Stimulated activated CD4-positive, alpha-beta T cell treated with anti-CD3 and anti-CD28 coated beads, TNF-alpha, amount 100 ng/mL, for 48 hours (primary cell): ENCODE data around the gene LHCGR.
"Not testable (repeated sequence)": the region's sequence is repeated elsewhere in the genome, so short reads cannot be mapped to it uniquely, and the experiment has no call there.

ENCODE experiments used
- DNase-seq, 3 donors: peaks; one replicate each; pipeline ENCODE4 v3.0.0-alpha.2; 2020; ENCODE audit warnings: low read depth in 3 of 3

Gene LHCGR

GRCh38 chr2:48739236-48739635, 16.3 kb downstream of the LHCGR start:
- DNase-seq, result not testable (repeated sequence)

DNA sequence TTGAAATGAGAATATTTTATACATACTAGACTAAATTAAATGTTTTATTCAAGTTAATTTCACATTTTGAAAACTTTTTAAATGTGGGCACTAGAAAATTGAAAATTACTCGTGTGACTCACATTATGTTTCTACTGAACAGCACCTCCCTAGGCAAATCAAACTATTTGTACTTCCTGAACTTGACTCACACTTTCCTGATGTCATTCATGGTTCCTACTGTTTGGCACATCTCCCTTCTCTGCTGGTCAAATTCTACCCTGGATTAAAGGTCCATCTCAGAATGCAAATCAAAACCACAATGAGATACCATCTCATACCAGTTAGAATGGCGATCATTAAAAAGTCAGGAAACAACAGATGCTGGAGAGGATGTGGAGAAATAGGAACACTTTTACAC, 16.7 kb downstream of the LHCGR start:
- no peak for DNase-seq

DNA sequence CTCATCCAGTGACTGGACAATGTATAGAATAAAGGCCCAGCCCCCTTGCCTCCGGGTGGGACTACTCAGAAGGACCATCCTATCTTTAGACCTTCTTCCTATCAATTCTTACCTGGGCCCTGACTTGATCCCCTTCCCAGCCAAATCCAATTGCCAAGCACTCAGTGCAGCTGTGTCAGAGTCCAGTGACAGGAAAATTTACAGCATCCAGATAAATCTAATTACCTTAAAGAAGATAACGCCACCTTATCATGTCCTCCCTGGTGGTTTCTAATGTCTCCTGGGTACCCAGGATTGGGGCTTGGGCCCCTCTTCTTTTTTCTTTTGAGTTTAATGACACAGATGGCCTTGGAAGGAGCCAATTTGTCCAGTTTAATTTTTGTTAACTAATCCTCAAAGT, 19.3 kb downstream of the LHCGR start:
- no peak for DNase-seq

DNA sequence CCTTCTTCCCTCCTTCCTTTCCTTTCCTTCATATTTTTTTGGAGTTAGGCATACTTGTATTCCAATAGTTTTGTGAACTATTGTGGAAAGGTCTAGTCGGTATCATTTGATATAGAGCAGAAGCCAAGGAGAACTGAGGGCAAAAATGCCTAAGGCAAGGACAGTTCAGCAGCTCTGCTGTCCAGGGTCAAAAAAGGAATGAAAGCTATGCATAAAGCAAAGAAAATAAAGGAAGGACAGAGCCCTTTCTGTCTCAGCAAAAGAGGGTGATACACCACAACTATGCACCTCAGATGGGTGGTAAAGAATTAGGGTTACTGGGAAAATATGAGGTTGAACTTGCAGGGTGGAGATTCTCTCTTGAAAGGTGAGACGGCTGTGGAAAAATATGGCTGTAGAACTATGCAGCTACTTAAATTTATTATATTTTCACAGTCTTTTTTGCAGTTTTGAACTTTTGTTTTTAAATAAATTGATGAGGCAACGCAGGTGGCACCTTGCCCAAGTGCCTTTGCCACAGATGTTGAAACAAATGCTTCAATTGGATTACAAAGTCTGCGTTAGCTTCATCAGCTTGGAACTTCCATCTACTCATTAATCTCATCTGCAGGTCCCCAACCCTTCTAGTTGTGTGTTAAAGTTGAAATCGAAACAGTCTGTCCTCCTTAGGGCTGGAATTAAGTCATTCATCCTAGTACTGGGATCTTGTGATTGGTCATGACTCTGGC, 20.8 kb downstream of the LHCGR start:
- DNase-seq, result no peak

DNA sequence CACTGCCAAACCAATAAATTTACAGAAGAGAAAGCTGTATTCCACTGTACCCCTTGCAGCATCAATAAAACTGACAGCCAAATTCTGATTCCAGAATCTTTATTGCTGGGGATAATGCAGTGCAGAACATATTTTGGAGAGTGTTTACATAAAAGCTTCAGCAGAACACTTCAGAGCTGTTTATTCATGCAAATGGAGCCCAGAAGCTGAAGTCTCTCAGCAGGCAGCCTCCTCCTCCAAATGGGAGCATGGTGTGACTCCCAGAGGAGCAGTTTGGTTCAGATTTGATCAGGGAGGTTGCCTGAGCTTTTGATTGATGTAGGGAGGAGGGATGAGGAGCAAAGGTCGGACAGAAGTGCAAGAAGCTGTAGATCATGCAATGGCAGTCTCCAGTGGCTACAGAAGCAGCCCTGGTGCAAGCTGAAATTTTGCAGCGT, 22.4 kb downstream of the LHCGR start:
- DNase-seq, result no peak

DNA sequence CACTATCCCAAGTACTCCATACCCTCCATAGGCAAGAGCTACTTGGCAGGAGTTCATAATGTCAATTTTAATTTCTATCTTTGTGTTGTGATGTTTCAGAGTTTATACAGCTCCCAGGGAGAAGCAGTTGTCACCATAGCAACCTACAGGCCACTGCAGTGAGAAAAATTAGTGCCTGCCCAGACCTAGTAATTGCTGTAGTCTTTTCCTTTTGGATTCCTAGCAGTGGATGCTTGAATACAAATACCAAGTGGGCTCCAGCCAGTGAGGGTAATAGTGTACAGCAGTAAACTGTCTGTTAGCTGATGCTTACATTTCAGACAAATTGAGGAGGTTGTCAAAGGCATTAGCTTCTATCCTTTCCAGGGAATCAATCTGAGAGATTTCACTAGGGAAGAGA, 26.7 kb downstream of the LHCGR start:
- no peak for DNase-seq

GRCh38 chr2:48728295-48728694, 27.2 kb downstream of the LHCGR start:
- no peak for DNase-seq

GRCh38 chr2:48727560-48727959, 28.0 kb downstream of the LHCGR start:
- no peak for DNase-seq

GRCh38 chr2:48725696-48726494, 29.6 kb downstream of the LHCGR start:
- DNase-seq, result no peak

DNA sequence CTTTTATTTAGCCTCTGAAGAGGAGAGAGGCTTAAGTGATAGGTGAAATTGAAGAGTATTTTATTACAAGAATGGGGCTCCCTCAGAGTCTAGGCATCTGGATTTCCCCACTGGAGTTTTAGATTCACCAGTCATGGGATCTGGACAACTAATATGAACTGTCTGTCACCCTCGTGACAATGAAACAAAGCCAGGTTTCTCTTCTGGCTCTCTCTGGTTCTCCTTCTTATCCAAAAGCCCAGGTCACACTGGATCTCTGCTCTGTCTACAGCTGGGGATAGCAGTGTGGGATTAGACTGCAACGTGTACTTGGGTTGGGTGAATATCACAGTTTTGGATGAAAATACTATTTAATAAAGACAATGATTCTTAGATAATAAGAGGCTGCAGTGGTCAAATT, 31.2 kb downstream of the LHCGR start:
- DNase-seq, result no peak

DNA sequence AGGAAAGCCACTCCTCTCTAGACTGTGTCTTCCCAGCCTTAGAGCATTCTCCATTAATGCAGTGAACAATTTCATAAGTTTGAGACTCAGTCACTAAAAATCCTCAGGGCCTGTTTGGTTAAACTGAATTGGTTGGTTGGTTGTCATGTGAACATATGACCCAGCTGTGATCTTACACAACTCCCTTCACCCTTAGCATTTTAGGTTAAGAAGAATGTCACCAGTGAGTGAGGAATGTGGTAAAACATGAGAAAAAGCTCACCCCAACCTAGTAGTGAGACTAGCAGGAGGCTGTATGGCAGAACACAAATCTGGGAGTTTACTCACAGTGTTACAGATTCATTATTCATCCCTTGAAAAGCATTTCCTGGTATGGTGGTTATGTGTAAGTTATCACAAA, 32.4 kb downstream of the LHCGR start:
- no peak for DNase-seq

DNA sequence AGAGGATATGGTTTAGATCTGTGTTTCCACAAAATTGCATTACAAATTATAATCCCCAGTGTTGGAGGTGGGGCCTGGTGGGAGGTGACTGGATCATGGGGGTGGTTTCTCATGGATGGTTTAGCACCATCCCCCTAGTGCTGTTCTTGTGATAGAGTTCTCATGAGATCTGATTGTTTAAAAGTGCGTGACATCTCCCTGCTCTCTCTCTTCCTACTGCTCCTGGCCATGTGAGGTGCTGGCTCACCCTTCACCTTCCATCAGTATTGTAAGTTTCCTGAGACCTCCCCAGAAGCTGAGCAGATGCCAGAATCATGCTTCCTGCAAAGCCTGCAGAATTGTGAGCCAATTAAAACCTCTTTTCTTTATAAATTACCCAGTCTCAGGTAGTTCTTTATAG, 33.1 kb downstream of the LHCGR start:
- no peak for DNase-seq

DNA sequence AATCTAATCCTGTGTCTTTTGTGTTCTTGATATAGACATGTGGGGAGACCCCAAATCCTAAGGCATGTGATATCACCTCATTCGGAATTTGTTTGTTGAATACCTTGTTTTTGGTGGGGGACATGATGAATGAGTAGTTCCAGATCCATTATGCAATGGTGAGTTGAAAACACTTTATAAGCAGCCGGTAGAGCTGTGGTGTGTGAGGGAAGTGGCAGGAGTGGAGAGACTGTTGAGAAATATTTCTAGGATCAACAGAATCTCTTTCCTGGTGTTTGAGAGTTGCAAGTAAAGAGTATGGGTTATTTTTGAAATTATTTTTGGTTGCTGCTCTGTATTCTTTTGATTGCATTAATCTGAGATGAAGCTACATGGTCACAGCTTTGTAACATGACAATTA, 34.4 kb downstream of the LHCGR start:
- DNase-seq, result no peak

DNA sequence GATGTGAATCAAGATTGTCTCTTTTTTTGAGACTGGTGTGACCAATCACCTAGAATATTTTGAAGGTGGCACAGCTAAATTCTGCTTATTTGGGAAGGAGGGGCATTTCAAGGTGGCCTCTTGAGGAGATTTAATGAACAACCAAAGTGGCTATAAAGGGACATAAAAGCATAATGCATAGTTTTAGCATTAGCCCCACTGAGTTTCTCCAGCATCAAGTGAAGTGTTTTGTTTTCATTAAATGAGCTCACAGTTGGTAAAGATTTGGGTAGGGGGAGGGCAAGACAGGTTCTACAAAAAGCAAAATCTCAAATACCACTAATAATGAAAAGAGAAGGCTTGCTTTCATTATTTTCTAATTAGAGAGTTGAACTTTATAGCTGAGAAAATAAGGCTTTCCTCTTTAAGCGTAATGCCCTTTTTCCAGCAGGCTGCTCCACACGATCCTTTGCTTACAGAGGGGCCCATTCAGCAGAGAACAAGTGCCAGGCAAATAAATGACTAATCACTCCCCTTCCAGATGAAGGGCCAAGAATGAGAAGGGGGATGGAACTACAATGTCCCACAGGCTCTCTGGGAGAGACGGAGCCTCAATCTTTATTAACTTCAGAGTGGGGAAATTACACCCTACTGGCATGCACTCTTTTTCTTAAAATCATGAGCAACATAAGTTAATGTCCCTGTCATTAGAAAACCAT, 35.9 kb downstream of the LHCGR start:
- no peak for DNase-seq

GRCh38 chr2:48717846-48718245, 37.7 kb downstream of the LHCGR start:
- DNase-seq, result no peak

DNA sequence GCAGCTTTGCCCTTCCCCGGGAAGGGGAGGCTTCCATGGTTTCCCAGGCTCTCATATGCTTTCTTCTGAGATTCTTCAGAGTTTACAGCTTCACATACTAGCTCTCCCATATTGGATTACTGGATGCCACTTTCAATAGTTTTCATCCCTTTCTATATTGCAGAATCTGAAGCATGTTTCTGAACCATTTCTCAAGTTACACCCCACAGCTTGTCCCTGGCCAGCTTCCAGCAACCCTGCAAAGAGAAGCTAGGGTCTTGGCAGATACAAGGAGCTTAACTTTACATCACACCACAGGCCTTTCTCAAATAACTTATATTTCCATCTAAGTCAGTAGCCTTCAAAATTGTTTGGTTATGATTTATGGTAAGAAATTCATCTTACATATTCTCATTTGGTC, 39.6 kb downstream of the LHCGR start:
- DNase-seq, result no peak

GRCh38 chr2:48715042-48715899, 40.3 kb downstream of the LHCGR start:
- DNase-seq, result no peak

- DNase-seq, result no peak
These were observed 41.3 kb downstream of the LHCGR start for GRCh38 chr2:48714245-48714644.

DNA sequence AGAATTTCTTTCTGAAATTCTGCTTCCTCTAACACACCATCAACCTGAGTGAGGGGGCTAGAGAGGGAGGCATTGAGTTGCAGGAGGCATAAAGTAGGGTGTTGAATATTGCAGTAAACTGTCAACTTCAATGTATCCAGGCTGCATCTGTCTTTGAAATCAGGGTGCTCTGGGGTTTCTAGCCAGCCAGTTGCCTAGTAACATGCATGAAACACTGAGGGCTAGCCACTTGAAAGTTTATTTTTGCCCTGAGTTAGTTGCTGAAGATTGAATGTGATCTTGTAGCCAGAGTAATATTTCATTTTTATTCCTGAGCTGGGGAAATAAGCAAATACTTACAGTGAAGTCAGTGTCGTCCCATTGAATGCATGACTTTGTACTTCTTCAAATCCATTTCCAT, 41.9 kb downstream of the LHCGR start:
- no peak for DNase-seq

DNA sequence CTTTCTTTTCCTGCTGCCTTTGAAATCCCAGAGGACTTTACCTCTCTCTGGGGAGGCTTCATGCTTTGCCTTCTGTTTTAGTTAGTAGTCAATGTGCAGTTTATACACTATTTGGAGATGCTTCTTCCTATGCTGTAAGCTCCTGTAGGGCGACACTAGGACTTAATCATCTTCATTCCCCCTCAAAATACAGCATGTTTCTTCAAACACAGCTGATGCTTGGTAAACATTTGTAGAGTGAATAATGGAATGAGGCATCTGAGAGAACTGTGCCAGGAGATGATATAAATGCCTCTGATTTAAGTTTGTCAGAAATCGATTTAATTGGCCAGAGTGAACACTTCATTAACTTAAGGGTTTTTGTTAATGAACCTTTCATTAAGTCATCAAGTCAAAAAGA, 43.4 kb downstream of the LHCGR start:
- no peak for DNase-seq

DNA sequence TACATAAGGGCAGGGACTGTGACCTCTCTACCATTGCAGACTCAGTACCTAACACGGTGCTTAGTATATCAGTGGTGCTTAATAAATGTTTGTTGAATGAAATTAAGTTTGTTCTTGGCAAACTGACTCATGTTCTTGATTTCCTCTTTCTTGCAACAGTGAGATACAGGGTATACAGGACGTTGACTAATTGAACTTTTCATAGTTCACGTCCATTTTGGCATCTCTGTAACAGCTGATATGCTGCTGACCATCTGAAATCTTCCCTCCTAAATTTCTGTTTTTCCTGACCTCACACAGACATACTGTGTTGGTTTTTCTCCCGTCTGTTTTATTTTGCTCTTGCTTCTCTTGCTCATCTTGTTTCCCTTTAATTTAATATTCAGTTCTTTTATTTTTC, 44.2 kb downstream of the LHCGR start:
- no peak for DNase-seq
